RWPE1 (cell line): Measurements from ENCODE around the gene EXOSC3.

ENCODE experiments used
- CTCF ChIA-PET: fragments of 350-600 bp; sonication (Branson Sonifier 250); formaldehyde crosslinking; extraction: SDS; loops from one replicate; lab custom pipeline; 2021; lab: Yijun Ruan, JAX
- POLR2A ChIA-PET: fragments of 400-600 bp; formaldehyde crosslinking; extraction: SDS; loops from one replicate; lab custom pipeline; 2020; ENCODE audit warnings: antibody characterized with exemption; ENCODE audit not compliant: low non-redundant PET; lab: Yijun Ruan, JAX
- DNase-seq: peaks from one replicate; pipeline ENCODE4 v3.0.0; 2012; ENCODE audit warnings: low spot score
- H3K27ac ChIP-seq: fragments of 450-650 bp; 2 replicates; pipeline ENCODE4 v1.5.1; 2017
- TF ChIP-seq, protein P1 (sequence below): fragments of 450-650 bp; conservative IDR thresholded peaks from 2 replicates; pipeline ENCODE4 v1.5.1; 2017; ENCODE audit warnings: low read depth, mild to moderate bottlenecking

EXOSC3 gene

DNA sequence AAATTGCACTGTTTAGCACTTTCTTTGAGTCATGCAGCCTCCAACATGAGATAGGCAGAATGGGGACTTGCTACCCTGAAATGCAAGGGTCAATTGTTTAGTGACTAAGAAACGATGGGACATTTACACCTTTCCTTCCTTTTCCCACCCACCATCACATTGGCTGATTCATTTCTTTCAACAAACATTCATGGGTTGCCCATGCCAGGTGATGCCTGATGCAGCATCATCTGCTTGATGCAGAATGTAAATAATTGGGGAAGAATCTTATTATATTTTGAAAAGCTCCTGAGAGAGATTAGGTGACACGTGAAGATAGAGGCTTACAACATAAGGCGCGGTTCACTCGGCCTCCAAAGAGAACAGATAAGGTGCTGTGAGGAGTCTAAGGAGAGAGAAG lies 35.7 kb downstream of the EXOSC3 start:
- POLR2A ChIA-PET, result no interaction called here
- TF ChIP-seq, protein P1, sequence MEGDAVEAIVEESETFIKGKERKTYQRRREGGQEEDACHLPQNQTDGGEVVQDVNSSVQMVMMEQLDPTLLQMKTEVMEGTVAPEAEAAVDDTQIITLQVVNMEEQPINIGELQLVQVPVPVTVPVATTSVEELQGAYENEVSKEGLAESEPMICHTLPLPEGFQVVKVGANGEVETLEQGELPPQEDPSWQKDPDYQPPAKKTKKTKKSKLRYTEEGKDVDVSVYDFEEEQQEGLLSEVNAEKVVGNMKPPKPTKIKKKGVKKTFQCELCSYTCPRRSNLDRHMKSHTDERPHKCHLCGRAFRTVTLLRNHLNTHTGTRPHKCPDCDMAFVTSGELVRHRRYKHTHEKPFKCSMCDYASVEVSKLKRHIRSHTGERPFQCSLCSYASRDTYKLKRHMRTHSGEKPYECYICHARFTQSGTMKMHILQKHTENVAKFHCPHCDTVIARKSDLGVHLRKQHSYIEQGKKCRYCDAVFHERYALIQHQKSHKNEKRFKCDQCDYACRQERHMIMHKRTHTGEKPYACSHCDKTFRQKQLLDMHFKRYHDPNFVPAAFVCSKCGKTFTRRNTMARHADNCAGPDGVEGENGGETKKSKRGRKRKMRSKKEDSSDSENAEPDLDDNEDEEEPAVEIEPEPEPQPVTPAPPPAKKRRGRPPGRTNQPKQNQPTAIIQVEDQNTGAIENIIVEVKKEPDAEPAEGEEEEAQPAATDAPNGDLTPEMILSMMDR, result no peak
- DNase-seq, result no peak
- no peak overlapping the region for H3K27ac ChIP-seq
- CTCF ChIA-PET, result no interaction called here

DNA sequence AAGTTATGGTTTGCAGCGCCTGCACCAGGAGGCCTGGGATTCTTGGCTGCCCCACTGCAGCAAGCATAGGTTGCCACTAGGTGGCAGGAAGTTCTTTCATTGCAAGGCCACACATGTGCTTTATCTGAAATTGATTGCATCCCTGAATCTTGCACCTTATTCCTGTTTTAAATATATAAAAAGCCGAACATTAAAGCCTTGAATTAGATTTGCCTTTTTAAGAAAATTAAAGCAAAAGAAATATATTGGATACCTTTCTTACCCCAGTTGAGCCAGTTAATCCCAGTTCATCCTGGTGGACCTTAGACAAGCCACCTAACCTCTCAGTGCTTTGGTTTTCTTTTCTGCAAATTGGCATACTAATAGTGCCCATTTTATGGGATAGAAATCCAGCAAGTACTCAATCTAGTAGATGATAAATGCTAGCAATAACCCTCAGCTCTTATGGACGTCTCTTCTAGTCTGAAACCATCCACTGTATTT lies 37.6 kb downstream of the EXOSC3 start:
- no peak overlapping the region for H3K27ac ChIP-seq
- TF ChIP-seq, protein P1, result peak; percentile 95
- ChIA-PET CTCF (interaction anchor here (0.6 kb wide), 1 partner anchor 263 kb away, joined by 3 read pairs; no protein-coding TSS in a partner anchor), POLR2A (no interaction called here)
- DNase-seq, result peak; percentile 79

DNA sequence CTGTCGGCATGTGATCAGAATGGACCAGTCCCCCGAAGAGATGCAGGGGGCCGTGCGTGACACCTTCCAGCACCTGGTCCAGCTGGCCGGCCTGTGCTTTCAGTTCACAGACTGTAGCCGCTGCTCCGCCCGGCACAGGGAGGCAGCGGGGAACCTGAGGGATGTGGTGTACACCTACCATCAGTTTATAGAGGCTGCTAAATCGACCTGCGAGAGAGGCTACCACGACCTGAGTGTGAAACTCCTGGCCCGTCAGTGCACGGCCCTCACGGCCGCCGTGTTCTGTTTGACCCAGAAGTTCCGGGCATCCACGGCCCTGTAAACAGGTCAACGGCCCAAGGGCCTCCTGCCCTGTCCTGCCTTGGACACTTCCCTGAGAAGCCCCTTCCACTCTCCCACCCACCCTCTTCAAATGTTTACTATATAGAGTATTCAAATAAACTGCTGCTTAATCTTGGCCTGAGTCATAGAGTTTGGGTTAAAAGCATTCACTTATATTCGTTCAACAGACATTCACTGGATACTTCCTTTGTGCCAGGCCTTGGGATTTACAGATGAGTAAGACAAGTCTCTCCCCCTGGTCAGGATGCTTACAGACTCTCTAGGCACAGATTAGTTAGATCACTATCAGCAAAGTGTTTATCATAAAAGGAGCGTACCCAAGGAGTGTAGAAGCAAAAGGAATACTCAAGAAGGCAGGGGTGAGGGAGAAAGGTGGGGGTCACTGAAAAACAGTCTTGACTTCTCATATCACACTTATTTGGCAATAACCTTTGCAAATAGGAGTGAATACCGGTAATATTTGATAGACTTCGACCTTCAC lies 38.2 kb downstream of the EXOSC3 start:
- ChIA-PET CTCF (interaction anchor here (0.5 to 0.7 kb wide), 4 partner anchors 33 to 276 kb away, joined by 3 to 8 read pairs (median 3); no protein-coding TSS in a partner anchor), POLR2A (no interaction called here)
- DNase-seq, result no peak
- TF ChIP-seq, protein P1, result no peak
- no peak overlapping the region for H3K27ac ChIP-seq

DNA sequence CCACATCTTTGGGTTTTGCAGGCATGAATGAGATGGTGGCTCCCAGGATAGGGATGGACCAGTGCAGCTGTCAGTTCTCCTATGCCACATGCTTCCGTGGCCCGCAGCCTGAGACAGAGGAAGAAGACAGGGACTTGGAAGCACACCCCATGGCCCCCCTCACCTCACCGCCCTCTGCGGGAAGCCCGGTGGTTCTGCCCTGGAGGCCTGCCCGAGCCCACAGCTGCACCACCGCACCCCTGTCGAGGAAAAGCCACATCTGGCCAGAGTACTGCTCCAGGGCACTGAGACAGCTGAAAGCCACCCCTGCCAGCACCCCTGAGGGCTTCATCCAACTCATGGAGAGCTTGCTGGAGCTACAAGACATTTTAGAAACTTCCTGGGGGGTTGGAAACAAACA lies 38.9 kb downstream of the EXOSC3 start:
- ChIA-PET CTCF (interaction anchor here (0.5 to 0.7 kb wide), 4 partner anchors 32 to 275 kb away, joined by 3 to 8 read pairs (median 3); no protein-coding TSS in a partner anchor), POLR2A (no interaction called here)
- DNase-seq, result no peak

DNA sequence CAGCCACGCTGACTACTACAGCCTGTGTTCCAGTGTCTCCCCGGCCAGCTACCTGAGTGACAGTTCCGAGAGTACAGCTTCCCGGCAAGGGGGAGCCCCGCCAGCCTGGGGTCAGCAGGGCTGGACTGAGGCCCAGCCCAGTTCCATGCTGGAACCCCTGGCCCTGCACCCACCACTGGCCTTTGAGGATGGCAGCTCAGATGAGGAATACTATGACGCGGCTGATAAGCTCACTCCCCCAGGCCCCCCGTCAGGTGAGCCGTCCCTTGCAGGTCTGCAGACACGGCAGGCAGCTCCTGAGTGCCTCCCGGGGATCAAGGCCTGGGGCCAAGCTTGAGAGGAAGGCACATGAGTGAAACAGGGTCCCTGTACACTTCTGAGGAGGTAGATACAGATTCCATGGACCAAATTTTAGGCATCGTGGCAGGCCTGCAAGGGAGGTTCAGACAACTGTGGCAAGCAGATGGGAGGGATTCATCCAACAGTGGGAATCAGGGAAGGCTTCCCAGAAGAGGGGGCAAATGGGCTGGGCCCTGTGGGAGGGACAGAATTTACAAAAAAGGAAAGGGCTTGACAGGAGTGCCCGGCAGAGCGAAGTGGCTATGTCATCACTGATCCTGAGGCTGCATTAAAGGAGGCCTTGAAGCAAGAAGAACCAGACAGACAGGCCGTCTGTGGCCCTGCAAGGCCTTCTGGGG lies 44.1 kb downstream of the EXOSC3 start:
- TF ChIP-seq, protein P1, result no peak
- no peak for DNase-seq
- ChIA-PET POLR2A (no interaction called here), CTCF (no interaction called here)
- H3K27ac ChIP-seq, result no peak overlapping the region

More for the DNA sequence above, 38.9 kb downstream of the EXOSC3 start:
- H3K27ac ChIP-seq, result no peak overlapping the region
- TF ChIP-seq, protein P1, result no peak

DNA sequence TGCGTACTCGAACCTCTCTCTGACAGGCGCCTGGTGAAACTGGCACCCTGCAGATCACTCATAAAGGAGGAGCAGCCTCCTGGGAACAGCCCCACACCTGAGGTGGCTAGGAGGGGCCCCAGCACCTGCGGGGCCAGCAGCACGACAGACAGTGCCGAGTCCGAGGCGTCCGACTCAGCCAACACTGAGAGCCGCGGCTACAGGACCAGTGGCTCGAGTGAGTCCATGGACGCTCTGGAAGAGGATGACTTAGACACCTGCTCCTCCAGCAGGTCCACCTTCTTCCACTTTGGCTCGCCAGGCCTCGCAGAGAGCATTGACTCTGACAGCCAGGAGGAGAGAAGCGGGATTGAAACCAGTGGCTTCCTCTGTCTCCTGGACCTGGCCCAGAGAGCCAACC lies 44.7 kb downstream of the EXOSC3 start:
- no peak for DNase-seq
- H3K27ac ChIP-seq, result no peak overlapping the region
- ChIA-PET POLR2A (no interaction called here), CTCF (no interaction called here)
- TF ChIP-seq, protein P1, result no peak
